CD4-positive, alpha-beta T cell treated with Interleukin-17A for 4 hours (primary cell): ENCODE data around the gene LMX1B.

Experiments used
- DNase-seq: peaks from one replicate; pipeline ENCODE4 v3.0.0-alpha.2; 2020; ENCODE audit warnings: mixed read lengths

The LMX1B gene

DNA sequence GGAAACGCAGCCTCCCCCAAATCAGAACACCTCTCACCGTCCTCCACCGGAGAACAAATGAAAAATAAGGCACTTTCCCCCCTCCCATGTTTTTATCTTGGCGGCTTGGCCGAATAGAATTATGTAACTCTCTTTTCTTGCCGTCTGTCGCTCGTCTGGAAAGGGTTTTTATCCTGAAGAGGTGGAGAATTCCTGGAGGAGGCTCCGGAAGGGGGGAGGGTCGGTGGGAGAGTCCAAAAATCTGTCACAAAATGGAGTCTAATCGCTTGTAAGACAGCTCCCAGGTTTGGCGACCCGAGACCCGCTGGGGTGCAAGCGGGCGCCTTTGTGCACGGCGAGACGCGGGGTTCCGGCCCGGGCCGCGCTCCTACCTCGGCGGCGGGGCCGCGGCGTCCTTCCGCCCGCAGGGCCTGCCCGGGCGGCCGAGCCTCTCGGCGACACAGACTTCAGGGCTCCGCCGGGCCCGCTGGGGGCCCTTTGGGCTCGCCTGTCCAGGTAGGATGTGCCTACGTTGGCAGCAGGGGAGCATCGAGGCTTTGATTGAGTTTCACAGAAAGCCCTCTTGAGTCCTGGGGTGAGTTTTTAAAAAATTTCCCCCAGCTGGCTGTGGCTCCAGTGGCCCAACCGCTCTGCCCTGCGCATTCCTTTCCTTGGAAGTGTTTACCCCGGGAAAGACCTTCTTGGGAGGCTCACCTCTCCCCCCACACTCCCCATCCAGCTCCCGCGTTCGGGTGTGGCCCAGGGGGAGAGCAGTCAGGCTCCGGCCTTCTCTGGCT, 5.0 kb downstream of the LMX1B start:
- no peak for DNase-seq

DNA sequence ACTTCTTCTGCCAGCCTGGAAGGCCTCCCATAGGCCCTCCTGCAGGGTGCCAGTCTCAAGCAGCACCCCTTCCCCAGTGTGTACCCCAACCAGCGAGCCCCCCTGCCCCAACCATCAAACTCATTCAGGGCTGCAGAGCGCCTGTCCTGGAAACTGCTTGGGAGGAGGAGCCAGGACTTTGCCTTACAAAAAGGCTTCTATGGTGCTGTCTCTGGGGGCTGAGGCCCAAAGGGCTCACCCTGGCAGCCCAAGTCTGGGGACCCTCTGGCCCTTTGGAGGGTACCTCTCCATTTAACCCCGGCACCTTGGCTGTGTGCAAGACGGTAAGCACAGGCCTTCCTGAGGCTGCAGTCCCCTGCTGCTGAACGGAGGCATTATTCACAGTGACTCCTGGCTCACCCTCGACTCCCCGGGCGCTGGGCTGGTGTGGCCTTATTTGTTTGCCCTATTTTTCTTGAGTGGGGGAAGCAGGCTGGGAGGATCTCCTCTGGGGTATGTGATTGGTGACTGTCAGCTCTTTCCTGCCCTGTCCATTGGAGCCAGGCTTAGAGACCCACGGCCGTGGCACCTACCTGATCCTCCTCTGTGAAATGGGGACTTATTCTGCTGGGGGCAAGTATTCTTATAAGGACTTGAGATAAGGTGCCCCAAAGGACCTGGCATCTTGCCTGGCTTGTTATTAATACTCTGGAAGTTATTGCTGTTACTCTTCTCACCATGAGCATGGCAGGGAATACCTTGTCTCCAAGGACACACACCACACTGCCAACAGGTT, 5.8 kb downstream of the LMX1B start:
- no peak for DNase-seq

DNA sequence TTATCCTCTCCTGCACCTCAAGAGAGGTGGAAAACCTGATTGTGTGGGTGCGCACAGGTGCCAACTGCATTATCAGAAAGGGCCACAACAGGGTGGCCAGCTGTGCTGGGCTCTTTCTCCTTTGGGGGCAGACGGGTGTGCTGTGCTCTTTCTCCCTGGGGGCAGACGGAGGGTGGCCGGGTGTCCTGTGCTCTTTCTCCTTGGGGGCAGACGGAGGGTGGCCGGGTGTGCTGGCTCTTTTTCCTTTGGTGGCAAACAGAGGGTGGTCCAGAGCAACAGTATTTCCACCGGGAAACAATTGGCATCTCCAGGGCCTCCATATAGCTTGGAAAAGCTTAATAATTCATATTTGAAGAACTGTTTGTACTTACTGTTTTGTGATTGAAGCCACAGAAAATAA, 6.8 kb downstream of the LMX1B start:
- DNase-seq, result no peak

DNA sequence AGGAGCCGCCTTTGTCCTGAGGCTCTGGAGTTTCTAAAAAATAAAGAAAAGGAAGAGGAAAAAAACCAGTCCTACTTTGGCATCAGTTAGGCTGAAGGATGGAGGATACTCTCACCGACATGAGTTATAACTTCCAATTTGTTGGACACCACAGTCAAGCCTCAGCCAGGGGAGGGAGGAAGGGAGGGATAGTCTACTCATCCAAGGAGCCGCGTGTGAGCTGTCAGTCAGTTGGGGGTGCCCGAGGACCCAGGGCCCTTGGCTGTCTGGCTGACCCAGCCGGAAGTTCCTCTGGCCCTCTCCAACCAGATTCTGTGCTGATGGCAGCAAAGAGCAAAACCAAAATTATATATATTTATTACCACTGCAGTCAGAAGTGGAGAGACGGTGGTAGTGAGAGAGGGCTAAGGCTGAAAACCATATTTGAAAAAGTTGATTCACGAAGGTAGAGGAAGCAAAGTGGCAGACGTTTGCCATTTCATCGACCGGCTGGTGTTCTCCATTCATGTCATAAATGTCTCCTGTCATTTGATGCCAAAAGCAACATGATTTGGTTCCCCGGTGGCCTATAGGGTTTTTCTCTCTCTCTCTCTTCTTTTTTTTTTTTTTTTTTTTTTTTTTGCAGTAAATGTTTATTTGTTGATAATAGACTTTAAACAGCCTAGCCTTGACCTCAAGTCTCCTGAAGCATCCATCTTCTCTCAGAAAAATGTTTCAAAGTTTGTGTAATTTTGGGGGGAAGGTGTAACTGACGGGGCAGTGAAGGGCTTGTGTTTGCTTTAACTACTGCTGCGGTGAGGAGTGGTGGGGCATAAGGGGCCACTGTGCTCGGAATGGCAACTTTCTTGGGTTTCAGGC, 7.6 kb downstream of the LMX1B start:
- DNase-seq, result no peak

DNA sequence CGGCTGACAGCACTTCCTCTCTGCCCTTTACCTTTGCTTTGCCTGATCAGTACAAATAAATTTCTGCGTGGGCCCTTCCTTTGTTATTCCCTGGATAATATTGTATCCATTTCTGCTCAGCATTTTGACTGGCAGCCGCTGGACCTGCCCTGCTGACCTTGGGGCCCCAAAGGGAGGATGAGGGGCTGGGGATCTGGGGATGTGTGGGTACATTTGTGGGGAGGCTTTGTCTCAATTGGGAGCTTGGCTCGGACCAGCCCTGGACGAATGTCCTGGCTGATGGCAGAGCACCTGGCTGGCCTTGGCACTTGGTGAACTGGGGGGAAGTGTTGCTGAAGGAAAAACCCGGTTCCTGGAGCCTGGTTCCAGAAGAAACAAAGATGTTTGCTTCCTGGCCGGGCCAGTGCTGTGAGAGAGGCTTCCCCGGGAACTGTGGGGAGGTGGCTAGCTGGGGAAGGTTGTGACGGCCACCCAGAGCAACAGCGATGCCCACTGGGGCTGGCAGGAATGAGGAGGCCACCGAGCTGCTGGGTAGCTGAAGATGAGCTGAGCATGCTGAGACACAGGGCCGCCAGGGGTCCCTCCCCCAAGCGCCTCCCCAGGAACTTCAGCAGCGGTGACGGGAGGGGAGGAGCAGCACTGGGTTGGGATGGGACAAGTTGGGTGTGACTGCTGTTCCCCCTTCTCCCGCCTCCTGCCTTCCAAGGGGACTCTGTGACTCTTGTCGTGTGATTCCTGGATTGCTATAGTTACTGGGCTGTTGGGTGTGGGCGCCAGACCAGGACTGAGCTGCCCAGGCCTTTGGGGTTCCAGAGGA, 8.4 kb downstream of the LMX1B start:
- DNase-seq, result no peak

DNA sequence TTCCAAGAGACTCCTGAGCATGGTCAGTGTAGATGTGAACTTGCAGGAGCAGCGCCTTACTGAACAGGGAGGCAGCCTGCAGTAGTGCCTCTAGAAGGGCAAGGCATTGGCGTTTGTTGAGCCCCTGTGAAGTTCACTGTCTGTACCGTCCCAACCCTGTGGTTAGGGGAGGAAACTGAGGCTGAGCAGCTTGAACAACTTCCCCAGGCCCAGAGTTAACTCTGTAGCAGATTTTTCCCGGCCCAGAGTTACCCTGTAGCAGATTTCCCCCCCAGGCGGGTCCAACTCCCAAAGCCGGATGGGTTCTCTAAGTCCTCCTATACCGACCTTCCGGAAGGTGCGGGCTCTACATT, 9.6 kb downstream of the LMX1B start:
- DNase-seq, result no peak

DNA sequence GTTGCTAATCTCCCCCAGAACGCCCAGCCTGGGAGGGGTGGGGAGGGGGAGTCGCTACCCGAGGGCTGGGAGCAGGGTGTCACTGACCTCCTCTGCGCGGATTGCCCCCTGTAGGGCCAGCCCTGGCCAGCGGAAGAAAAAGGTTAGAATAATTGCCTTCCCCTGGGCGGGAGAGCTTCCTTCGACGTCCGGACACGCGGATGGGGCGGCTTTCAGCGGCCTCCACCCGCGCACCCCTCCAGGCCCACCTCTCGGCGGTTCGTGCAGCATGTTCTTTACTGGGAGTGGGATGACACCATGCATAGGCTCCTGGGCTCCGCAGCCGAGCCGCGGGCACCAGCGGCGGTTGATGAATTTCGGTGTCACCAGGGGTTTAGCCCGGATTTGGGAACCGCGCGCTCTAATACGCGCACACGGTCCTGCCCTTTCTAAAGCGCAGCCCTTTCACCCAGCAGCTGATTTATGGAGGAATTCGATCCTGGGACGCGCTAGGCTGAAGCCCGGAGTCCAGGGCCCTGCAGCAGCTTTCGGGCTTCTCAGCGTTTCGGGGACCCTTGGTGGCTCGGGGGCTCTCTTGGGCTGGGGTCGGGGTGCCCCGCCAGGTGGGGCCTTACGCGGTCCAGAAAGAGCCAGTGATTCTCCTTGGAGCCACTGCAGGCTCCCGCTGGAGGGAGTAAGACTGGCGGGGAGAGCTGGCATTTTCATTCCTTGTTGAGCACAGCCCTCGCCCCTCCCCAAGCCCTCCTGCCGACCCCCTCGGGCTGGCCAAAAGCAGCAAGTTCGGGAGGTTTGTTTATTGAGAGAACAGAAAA, 10.1 kb downstream of the LMX1B start:
- DNase-seq, result no peak

DNA sequence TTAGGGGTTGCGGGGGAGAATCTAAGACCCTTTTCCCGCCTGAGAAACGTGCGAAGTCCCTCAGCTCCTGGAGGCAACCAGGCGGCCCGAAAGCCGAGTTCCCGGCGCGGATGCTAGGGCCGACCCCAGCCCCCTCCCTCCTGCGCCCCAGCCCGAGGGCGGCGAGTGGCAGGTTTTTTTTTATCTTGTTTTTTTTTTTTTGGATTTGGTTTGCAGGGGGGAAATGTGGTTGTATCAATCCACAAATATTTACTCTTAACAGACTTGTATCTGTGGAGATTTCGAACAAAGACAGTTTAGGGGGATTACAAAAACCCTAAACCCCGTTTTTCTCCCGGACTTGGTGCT, 10.7 kb downstream of the LMX1B start:
- no peak for DNase-seq

DNA sequence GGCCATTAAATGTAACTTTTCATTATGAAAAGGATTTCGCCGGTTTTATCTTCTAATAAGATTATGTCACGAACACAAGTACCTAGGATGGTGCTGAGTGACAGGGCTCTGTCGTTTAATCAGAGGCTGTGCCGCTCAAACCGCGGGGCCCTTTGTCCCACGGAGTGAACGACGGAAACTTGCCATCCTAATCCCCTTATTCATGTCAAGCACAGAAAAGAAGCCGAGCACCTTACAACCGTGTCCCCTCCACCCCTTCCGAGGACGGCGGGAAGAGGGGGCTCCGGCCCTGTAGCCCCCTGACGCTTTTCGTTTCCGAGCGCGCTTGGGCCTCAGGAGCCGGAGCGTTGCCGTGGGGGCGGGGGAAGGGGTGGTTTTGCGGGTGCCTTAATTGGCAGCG, 11.2 kb downstream of the LMX1B start:
- no peak for DNase-seq

DNA sequence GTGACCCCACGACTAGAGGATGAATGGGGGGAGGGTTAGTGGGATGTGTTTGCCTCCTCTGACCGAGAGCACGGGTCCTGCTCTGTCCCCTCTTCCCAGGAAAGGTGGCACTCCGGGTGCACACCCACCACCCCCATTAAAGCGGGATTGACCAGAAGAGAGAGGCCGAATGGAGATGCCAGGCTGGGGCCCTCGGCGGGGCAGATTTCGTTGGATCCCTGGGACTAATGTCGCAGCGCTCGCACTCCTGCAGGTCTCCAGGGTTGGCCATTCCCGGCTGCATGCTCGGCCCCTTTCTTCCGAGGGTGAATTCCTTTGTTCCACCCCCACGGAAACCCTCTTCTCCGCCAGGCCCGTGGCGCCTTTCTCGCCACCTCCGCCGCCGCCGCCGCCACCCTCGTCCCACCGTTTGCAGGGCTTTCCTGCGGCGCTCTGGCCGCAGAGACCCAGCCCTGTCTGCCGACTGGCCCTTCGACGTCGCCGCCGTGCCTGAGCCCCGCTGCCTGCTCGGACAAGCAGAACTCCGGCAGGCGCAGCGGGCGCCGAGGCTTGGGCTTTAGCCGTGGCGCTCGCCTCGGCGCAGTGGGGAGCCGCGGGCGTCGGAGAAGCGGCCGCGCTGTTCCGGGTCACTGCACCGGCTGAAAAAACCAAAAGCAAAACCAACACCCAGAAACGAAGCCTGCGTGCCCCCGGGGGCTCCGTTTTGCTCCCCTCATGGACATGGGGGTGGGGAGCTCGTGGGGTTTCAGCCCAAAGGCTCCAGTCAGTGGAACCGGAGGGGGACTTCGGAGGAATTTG, 11.8 kb downstream of the LMX1B start:
- DNase-seq, result no peak

DNA sequence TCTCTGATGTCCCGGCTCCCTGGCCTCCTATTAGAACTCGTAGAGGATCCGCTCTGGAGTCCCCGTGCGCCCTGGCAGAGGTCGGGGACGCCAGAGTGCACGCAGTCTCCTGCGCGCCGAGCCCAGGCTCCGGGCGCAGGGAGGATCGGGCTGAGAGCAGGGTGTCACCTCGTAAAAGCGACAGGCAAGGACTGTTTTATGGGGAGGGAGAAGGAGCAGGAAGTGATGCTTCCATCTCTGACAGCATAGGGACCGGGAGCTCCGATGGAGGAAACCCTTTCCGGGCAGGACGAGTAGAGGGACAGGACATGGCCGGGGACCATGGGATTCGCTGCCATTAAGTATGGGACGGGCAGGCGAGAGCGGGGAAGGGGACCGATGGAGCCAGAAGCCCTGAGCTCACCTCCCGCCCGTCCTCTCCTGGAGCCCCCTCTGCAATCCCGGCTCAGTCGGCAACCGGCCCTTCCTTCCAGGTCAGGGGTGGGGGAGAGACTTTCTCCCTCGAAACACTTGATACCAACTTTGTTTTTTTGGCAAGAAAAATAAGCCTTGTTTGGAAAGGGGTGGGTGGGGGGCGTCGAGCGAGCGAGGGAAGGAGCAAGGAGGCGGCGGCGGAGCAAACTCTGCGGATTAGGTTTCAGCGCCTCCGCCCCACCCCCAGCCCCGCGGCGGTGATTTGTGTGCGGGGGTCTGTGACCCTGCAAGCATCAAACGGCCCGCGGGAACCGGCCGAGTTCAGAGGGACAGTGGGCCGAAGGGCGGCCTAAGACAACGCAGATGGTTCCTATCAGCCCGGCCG, 12.6 kb downstream of the LMX1B start:
- no peak for DNase-seq

DNA sequence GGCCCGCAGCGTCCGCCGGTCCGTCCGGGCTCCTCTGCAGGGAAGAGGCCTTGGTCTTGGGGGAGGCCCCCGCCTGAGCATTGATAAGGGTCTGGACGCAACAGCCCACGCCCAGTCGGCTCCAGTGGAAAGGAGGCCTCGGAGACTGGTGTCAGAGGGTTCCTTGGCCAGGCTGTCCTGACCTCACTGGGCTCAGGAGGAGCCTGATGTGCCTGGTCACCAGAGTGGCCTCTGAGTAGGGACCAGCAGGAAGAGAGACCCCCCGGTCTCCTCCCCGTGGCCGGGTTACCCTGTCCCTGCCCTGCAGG, 13.2 kb downstream of the LMX1B start:
- no peak for DNase-seq

DNA sequence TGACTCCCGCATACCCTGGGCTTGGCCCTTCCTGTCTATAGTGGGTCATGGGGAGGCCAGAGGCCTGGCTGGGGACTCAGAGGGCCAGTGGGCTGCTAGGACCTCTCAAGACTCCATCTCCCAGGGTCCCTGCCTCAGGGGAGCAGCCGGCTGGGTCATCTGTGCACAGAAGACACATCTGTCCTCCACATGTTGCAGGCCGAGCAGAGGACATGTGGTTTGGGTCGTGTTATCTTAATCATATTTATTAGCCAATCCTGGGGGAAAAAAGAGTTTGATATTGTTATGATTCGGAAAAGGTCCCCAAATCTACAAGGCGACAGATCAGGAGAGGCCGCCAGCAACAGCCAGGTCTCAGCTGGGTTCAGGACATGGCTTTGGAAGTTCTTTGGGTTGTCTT, 14.4 kb downstream of the LMX1B start:
- no peak for DNase-seq

DNA sequence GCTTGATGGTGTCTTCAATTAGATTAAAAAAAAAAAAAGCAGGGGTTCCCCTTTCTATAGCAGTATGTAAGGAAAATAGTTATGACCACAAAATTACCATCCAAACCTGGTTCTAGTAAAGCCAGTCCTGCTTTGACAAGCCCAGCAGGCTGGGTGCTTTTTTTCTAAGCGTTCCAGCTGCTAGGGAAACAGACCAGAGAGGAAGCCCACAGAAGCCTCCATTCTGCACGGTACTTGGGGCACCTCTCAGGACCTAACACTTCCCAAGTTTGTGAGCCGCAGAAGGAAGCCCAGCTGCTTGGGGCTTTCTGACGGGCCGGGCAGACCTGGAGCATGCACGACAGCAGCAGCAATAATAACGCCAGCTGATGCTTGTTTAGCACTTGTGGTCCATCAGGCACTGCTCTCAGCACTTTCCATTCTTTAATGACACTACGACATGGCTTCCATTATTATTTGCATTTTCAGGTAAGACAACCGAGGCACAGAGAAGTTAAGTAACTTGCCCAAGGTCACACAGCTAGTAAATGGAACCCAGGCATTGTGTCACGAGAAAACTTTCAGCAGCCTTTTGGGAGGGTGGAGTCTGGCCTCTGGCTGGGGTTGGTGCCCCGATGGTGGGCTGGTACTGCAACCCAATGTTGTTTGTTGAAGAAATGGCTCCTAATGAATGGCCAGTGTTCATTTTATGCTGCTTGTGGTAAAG, 15.4 kb downstream of the LMX1B start:
- DNase-seq, result no peak

DNA sequence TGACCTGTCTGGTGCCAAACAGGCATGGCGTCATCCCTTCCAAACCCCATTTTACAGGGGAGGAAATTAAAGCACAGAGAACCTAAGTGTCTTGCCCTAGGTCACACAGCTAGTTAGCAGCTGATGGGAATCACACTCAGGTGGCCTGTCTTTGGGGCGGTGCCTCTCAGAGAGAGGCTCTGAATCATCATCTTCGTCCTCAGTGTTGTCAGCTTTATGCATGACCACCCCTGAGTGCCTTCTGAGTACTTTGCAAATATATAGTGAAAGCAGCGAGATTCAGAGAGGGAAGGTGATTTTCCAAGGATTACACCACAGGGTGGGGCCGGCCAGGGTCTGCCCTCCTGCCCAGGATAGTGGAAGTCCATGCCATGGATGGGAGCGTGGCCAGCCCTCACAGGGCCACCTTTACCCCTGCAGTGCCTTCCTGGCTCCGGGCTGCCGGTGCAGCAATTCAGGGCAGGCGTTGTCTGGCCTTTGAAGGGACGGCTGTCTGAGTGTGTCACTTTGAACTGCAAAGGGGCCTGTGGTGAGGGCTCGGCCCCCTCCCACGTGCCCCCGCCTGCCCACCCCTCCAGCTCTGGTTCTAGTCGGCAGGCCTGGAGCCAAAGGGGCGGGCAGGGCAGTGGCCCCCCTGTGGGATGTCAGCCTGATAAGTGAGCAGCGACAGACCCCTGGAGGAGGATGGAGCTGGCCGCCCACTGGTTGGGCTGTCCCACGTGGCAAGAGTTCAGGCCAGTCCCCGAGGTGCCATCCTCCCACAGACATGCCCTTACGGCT, 16.9 kb downstream of the LMX1B start:
- no peak for DNase-seq

DNA sequence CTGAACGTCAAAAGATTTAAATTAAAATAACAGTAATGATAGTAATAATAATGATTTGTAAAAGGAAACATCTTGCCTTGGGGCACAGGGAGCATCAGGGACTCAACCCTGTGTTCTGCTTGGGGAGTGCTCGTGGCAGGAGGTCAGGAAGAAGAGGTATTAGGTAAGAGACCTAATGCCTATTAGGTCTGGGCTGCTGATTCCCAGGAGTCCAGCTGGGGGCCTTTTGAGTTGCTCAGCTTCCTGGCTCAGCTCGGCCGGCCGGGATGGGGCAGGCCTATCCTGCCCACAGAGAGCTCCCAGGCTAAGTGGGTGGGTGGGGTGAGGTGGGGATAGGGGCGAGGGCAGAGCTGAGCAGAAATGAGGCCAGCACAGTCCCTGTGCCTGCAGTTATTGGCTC, 17.5 kb downstream of the LMX1B start:
- no peak for DNase-seq

DNA sequence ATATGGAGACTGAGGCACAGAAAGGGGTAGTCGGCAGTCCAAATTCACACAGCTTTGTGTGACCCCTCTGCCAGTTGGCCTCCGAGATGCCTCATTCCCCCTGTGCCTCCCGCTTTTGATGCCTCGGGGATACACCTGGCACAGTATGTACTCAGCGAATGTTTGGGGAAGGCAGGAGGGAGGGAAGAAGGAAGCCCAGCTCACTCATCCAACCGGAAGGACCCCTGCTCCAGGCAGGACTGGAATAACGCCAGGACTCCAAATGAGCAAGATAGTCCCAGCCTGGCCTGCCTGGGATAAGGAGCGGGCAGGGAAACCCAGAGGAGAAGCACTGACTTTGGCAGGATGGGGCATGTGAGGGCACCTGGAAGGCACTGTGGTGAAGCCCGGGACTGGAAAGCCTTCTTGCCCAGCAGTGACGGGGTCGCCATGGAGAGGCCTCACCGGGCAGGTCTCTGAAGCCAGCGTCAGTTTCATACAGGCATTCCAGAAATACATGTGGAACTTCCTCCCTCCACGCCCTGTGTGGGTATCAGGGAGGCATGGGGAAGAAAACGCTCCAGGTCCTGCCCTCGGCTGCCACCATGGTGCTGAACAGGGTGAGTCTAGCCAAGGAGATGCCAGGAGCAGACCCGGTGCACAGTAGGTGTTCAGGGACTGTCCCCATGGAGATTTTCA, 20.3 kb downstream of the LMX1B start:
- no peak for DNase-seq

DNA sequence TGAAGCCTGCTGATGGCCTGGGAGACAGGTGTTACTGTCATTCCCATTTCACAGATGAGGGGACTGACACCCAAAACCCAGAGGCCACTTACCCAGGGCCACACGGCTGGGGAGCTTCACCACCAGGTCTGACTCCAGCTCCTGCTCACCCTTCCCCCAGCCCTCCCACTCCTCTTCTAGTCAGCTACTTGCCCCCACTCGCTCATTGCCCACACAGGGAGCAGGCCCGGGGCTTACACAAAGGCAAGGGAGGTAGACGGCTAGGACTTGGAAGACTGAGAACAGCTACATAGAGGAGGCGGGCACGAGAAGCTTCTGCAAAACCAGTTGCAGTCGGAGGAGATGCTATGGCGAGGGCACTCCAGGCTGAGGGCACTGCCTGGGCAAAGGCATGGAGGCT, 21.3 kb downstream of the LMX1B start:
- DNase-seq, result no peak
